ENCODE data around the gene DPP10. TPM values are rescaled to one million over a fixed set of nuclear protein-coding genes. Genes with fewer than 3 reads are reported as not detected.

DPP10 gene
- total and polyA plus RNA-seq, 2 of the 13 experiments (the other 11 are each of a cell fraction or from before 2014, with no cell fraction given) = 0.95 to 1.7 TPM

DNA sequence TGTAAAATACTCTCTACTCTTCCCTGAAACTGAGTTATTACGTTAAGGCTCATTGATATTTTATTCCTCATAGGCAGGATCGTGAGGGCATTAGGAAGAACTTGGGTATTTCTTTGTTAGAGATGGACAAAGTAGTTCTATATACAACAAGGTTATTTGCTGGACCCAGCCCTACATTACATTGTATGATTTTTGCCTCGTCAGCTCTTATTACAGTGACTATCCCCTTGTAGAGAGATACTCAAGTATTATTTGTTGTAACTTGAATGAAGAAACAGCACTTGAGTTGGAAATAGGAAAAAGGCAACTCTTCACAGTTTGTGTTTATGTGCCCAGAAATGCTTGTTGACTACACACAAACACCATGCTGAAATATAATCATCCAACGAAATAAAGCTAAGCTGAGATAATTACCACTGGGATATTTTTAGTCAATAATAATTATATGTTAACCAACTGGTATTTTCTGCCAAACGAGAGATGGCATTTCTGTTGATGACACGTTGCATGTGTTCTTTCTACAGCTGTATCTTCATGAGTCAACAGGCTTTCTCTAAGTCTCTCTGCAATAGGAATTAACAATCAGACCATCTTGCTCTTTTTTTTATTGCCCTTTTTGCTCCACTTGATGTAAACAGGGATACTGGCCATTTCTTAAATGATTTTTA, 947.6 kb downstream of the DPP10 start:
- Histone ChIP-seq H3K4me2 (ENCODE audit: low read depth, low read length) (no peak overlapping the region), H4K20me1 (ENCODE audit: insufficient read depth, low read length) (no peaks in the 10 kb centered on the region), H3K9ac (ENCODE audit: insufficient read depth, low read depth, low read length) (no peak overlapping the region), H2AFZ (ENCODE audit: low read length) (no peak overlapping the region), H3K79me2 (ENCODE audit: insufficient read depth, low read length) (no peaks in the 10 kb centered on the region), H3K27ac (ENCODE audit: extremely low read length, insufficient read depth, low read length) (no peak overlapping the region), H3K4me1 (ENCODE audit: insufficient read depth, low read length) (no peaks in the 10 kb centered on the region), H3K4me3 (replicated peaks in 1 of 3; ENCODE audit: insufficient read depth in 1 of 3, low read depth in 2 of 3, low read length in 3 of 3) (no peak overlapping the region), H3K27me3 (ENCODE audit: control insufficient read depth in 1 of 2, insufficient read depth in 2 of 2, low read length in 2 of 2) (no peaks in the 10 kb centered on the region), H3K9me3 (ENCODE audit: low read length) (peaks cover 92% of the 10 kb centered on the region), H3K36me3 (replicated peaks in 1 of 2; ENCODE audit: control insufficient read depth in 1 of 2, insufficient read depth in 2 of 2, low read length in 2 of 2) (no peaks in the 10 kb centered on the region)
- FAIRE-seq (no peak), DNase-seq (ENCODE audit: low spot score) (no peak), ATAC-seq (no peak)
- BruUV-seq (replicated peaks) = no TSS peak
- intact Hi-C loops (cut with micrococcal nuclease; ENCODE audit: unreplicated experiment) (no loop called here), in situ Hi-C loops (cut with HindIII; ENCODE audit: extremely low pct_ligation_motif_present, low pct_unique_long_range_greater_than_20kb) (no loop called here)
- POLR2A ChIA-PET = no interaction called here
- WGBS (ENCODE audit: low lambda C conversion rate) = 9% methylated on average over 6 of the region's 6 CpGs
- TF ChIP-seq MAFF (IDR thresholded peaks at IDR 0.05; ENCODE audit: low read depth, low read length) (peak; percentile 93), MAFK (conservative IDR thresholded peaks at IDR 0.05 in 1 of 2, IDR thresholded peaks at IDR 0.05 in 1 of 2; ENCODE audit: low read length in 2 of 2) (peak; percentile 86 to 96)
- TF ChIP-seq, protein P1, sequence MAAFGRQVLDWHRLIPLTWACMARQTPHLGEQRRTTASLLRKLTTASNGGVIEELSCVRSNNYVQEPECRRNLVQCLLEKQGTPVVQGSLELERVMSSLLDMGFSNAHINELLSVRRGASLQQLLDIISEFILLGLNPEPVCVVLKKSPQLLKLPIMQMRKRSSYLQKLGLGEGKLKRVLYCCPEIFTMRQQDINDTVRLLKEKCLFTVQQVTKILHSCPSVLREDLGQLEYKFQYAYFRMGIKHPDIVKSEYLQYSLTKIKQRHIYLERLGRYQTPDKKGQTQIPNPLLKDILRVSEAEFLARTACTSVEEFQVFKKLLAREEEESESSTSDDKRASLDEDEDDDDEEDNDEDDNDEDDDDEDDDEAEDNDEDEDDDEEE (CRISPR knock-in tag; IDR thresholded peaks at IDR 0.05) = no peak
- CTCF ChIA-PET (ENCODE audit: low intra/inter-chr PET ratio, low total read pairs) = no interaction called here

DNA sequence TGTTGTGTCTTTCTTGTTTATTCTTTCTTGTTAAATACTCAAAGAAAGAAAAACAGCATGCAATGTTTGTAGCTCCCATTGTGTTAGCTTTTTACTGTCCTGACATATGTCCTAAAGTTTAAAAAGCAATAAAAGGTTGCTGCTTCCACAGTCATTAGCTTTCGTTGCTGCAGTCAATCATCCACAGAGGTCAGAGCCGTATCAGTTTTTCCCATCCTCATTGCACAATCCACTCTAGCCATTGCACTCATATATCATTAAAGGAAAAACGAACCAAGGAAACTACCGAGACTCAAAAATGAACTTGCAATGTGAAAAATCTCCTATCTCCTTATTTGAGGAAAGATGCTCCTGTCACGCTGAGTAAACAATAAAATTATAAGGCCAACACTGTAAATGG, 954.1 kb downstream of the DPP10 start:
- Histone ChIP-seq H3K9me3 (ENCODE audit: low read length) (peaks cover 95% of the 10 kb centered on the region), H3K4me1 (ENCODE audit: insufficient read depth, low read length) (no peaks in the 10 kb centered on the region), H3K4me3 (replicated peaks in 1 of 3; ENCODE audit: insufficient read depth in 1 of 3, low read depth in 2 of 3, low read length in 3 of 3) (no peak overlapping the region), H3K4me2 (ENCODE audit: low read depth, low read length) (no peak overlapping the region), H3K79me2 (ENCODE audit: insufficient read depth, low read length) (no peaks in the 10 kb centered on the region), H3K27me3 (ENCODE audit: control insufficient read depth in 1 of 2, insufficient read depth in 2 of 2, low read length in 2 of 2) (no peaks in the 10 kb centered on the region), H4K20me1 (ENCODE audit: insufficient read depth, low read length) (no peaks in the 10 kb centered on the region), H3K27ac (ENCODE audit: extremely low read length, insufficient read depth, low read length) (no peak overlapping the region), H3K9ac (ENCODE audit: insufficient read depth, low read depth, low read length) (no peak overlapping the region), H2AFZ (ENCODE audit: low read length) (no peak overlapping the region), H3K36me3 (replicated peaks in 1 of 2; ENCODE audit: control insufficient read depth in 1 of 2, insufficient read depth in 2 of 2, low read length in 2 of 2) (no peaks in the 10 kb centered on the region)
- ChIA-PET POLR2A (no interaction called here), CTCF (ENCODE audit: low intra/inter-chr PET ratio, low total read pairs) (no interaction called here)
- intact Hi-C loops (cut with micrococcal nuclease; ENCODE audit: unreplicated experiment) = no loop called here
- 27% methylated on average over 5 of the region's 5 CpGs for WGBS (ENCODE audit: low lambda C conversion rate)
- DNase-seq (ENCODE audit: low spot score) = no peak
- in situ Hi-C loops (cut with HindIII; ENCODE audit: extremely low pct_ligation_motif_present, low pct_unique_long_range_greater_than_20kb) = no loop called here
- TF ChIP-seq SSRP1 (CRISPR knock-in tag; IDR thresholded peaks at IDR 0.05) (no peak), CEBPB (IDR thresholded peaks at IDR 0.05; ENCODE audit: borderline replicate concordance, low read depth, low read length) (peak; percentile 52; the same call in 1 of the 2 replicates), RFX5 (IDR thresholded peaks at IDR 0.05; ENCODE audit: low read depth, low read length) (no peak), ZNF629 (CRISPR knock-in tag; conservative IDR thresholded peaks at IDR 0.05) (no peak), KAT7 (CRISPR knock-in tag; IDR thresholded peaks at IDR 0.05; ENCODE audit: borderline replicate concordance) (no peak), KMT2B (CRISPR knock-in tag; IDR thresholded peaks at IDR 0.05) (no peak)
- TF ChIP-seq, protein P2, sequence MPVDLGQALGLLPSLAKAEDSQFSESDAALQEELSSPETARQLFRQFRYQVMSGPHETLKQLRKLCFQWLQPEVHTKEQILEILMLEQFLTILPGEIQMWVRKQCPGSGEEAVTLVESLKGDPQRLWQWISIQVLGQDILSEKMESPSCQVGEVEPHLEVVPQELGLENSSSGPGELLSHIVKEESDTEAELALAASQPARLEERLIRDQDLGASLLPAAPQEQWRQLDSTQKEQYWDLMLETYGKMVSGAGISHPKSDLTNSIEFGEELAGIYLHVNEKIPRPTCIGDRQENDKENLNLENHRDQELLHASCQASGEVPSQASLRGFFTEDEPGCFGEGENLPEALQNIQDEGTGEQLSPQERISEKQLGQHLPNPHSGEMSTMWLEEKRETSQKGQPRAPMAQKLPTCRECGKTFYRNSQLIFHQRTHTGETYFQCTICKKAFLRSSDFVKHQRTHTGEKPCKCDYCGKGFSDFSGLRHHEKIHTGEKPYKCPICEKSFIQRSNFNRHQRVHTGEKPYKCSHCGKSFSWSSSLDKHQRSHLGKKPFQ (CRISPR knock-in tag; IDR thresholded peaks at IDR 0.05; ENCODE audit: insufficient replicate concordance) = no peak
- FAIRE-seq = no peak
- ATAC-seq = no peak
- BruUV-seq (replicated peaks) = no TSS peak

Data from HepG2 (cell line).